ENCODE measurements around the gene PTPN1.

DNA sequence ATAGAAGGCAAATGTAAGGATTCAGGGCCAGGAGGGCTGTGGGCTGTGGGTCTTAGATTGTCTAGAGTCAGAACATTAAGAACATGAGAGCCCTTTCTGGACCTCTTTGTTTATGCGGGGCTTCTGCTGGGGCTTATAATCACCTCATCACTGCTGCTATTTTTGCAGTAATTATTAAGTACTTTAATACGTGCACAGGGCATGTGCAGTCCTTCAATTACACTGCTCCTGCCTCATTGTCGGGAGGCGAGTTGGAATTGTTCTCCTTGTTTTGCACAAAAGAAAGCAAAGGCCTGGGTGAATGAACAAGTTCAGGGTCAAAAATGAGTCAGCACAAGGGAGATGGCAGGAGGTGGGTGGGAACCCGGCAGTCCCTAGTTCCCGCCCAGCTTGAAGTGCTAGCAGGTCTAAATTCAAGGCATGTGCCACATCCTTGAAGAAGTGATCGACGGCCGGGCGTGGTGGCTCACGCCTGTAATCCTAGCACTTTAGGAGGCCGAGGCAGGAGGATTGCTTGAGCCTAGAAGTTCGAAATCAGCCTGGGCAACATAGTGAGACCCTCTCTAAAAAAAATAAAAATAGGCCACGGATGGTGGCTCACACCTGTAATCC lies 34.4 kb upstream of the PTPN1 start:
- TF ChIP-seq CTCF (IDR thresholded peaks at IDR 0.05; ENCODE audit: low read length): no peak
- no peak for TF ChIP-seq EZH2 (IDR thresholded peaks at IDR 0.05; ENCODE audit: borderline replicate concordance, low read length)
